B cell (primary cell): ENCODE results near the gene DNAI1.

Experiments
- CTCF ChIP-seq: fragments of 200-600 bp; IDR thresholded peaks from one replicate; pipeline ENCODE4 v1.8.0; 2022; ENCODE audit warnings: antibody characterized with exemption, mild to moderate bottlenecking
- EZH2 ChIP-seq: IDR thresholded peaks from 2 replicates; pipeline ENCODE4 v1.6.1; 2012; ENCODE audit warnings: borderline replicate concordance, low read depth, mild to moderate bottlenecking, moderate library complexity, low read length; ENCODE audit not compliant: insufficient read depth, poor library complexity, severe bottlenecking

GRCh38 chr9:34419716-34420504 lies 38.7 kb upstream of the DNAI1 start:
- TF ChIP-seq EZH2 (no peak), CTCF (no peak)
